Measurements from ENCODE around the gene MROH7. TPM values are rescaled to one million over a fixed set of nuclear protein-coding genes. Genes with fewer than 3 reads are reported as not detected.

Gene MROH7
- total RNA-seq, 4 donors from 2014 or later, result 0.57 to 2.2 (median 1.7) TPM

DNA sequence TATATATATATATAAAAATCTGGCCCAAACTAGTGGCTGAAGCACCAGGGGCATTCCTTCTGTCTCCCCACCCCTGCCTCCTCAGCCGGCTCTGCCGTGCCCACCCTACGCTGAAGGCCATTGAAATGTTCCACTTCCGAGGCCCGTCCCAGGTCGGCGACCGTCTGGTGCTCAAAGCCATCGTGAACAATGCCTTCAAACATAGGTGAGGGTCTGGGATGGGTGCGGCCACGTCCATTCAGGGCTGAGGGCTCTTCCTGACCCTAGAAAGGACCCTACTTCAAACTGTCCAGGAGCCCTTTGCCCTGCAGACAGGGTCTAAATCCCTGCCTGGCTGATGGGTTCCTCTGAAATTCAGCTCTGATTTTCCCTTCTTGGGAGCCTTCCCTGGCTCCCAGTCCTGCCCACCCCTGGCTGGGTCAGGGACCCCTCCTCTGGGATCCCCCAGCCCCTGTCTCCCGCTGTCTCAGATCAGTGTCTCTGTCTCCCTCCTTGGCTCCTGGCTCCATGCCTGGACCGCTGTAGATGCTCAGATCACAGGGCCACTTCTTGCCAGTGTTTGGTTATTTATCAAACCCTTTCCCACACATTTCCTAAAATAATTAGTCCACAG is 42.3 kb upstream of the MROH7 start:
- no peak for TF ChIP-seq CTCF (IDR thresholded peaks at IDR 0.05; ENCODE audit: low read depth)

GRCh38 chr1:54600947-54601721 is 40.5 kb upstream of the MROH7 start:
- no peak for TF ChIP-seq CTCF (IDR thresholded peaks at IDR 0.05; ENCODE audit: low read depth)

DNA sequence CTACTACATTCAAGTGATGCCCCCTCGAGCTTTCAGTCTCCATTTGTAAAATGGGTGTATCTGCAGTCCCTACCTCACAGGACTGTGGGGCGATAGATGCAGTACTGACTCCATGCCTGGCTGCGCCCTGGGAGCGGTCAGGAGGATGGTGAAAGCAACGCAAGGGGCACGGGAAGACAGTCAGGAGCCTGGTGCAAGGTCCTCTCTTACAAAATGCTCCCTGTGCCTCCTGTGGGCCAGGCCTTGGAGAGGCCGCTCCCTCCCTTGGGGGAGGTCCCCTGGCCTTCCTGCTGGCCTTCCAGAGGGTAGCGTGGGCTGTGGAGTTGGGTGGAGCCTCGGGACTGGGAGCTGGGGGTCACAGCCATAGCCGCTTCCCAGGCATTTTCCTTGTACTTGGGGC is 39.9 kb upstream of the MROH7 start:
- TF ChIP-seq CTCF (IDR thresholded peaks at IDR 0.05; ENCODE audit: low read depth), result no peak

- TF ChIP-seq CTCF (IDR thresholded peaks at IDR 0.05; ENCODE audit: low read depth), result no peak
These were observed 39.0 kb upstream of the MROH7 start for GRCh38 chr1:54602554-54602953.

GRCh38 chr1:54603241-54603640 is 38.3 kb upstream of the MROH7 start:
- no peak for TF ChIP-seq CTCF (IDR thresholded peaks at IDR 0.05; ENCODE audit: low read depth)

- no peak for TF ChIP-seq CTCF (IDR thresholded peaks at IDR 0.05; ENCODE audit: low read depth)
These were observed 37.5 kb upstream of the MROH7 start for GRCh38 chr1:54604051-54604450.

DNA sequence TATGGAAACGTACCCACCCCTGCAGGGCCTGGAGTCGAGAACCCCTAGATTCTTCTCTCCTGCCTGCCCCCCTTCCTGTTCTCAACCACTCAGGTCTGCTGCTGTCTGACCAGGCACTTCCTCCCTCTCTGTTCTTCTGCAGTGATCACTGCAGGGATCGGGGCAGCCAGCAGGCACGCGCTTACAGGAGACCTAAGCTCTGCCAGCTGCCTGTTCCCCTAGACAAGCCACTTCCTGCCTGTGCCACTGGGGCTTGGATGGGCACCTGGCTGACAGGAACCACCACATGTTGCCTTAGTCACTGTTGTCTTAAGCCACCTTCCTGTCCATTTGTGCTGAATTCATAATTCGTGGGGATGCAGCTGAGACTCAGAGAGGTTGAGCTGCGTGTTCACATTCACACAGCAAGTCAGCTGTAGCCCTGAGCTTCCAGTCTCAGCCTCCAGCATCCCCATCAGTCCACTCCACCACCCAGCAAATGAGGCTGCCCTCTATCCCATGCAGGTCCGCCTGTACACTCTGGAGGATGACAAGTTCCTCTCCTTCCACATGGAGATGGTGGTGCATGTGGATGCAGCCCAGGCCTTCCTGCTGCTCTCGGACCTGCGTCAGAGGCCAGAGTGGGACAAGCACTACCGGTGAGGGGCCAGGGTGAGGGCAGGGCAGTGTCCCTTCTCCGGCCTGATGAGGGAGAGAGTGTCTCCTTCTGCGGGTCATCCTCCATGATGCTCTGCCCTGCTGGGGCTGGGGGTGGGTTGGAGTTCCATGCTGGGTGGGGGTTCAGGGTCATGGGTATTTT is 36.8 kb upstream of the MROH7 start:
- no peak for TF ChIP-seq CTCF (IDR thresholded peaks at IDR 0.05; ENCODE audit: low read depth)
